ENCODE data around the gene VPS13D.

GRCh38 chr1:12370333-12370975 lies 140.6 kb downstream of the VPS13D start:
- no peak for TF ChIP-seq USF1 (IDR thresholded peaks at IDR 0.05)
- TF ChIP-seq, protein P1, sequence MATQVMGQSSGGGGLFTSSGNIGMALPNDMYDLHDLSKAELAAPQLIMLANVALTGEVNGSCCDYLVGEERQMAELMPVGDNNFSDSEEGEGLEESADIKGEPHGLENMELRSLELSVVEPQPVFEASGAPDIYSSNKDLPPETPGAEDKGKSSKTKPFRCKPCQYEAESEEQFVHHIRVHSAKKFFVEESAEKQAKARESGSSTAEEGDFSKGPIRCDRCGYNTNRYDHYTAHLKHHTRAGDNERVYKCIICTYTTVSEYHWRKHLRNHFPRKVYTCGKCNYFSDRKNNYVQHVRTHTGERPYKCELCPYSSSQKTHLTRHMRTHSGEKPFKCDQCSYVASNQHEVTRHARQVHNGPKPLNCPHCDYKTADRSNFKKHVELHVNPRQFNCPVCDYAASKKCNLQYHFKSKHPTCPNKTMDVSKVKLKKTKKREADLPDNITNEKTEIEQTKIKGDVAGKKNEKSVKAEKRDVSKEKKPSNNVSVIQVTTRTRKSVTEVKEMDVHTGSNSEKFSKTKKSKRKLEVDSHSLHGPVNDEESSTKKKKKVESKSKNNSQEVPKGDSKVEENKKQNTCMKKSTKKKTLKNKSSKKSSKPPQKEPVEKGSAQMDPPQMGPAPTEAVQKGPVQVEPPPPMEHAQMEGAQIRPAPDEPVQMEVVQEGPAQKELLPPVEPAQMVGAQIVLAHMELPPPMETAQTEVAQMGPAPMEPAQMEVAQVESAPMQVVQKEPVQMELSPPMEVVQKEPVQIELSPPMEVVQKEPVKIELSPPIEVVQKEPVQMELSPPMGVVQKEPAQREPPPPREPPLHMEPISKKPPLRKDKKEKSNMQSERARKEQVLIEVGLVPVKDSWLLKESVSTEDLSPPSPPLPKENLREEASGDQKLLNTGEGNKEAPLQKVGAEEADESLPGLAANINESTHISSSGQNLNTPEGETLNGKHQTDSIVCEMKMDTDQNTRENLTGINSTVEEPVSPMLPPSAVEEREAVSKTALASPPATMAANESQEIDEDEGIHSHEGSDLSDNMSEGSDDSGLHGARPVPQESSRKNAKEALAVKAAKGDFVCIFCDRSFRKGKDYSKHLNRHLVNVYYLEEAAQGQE (IDR thresholded peaks at IDR 0.05; ENCODE audit: low read depth) = no peak
